H1 (cell line): ENCODE data around the gene SGCD. TPM values are rescaled to one million over a fixed set of nuclear protein-coding genes. Genes with fewer than 3 reads are reported as not detected.

Experiments used
- ATF2 ChIP-seq: IDR thresholded peaks from 2 replicates; pipeline ENCODE4 v1.6.1; 2012; ENCODE audit warnings: low read length, inconsistent platforms
- MAFK ChIP-seq: IDR thresholded peaks from 2 replicates; pipeline ENCODE4 v1.6.1; 2012; ENCODE audit warnings: low read depth, mild to moderate bottlenecking, improper control_type of control experiment, low read length
- RFX5 ChIP-seq: IDR thresholded peaks from 2 replicates; pipeline ENCODE4 v1.6.1; 2011; ENCODE audit warnings: low read depth, low read length, improper control_type of control experiment, borderline replicate concordance
- YY1 ChIP-seq: IDR thresholded peaks from 2 replicates; pipeline ENCODE4 v1.6.1; 2011; ENCODE audit warnings: low read depth, mild to moderate bottlenecking, low read length
- polyA plus RNA-seq, 7 experiments: library from polyadenylated mRNA; depleted of rRNA in 3 of 7; stranded (reverse) in 5 of 7; unstranded in 2 of 7; fragments of >200 nt in 5 of 7; fragments of 200-250 nt in 2 of 7; gene quantifications; 1 replicate in 5 of 7; 2 replicates in 1 of 7; 4 replicates in 1 of 7; pipeline versions ENCODE4 v1.2.1 to v1.2.3, GENCODE V29; 2011 to 2013; ENCODE audit warnings: missing spikeins in 2 of 7, mixed read lengths in 2 of 7
- total RNA-seq: library from RNA; stranded (reverse); fragmentation: NEBNext Ultra II Directional; extraction: Animal tissue kit (Norgen Biotek cat#: 25700); gene quantifications from 2 replicates; pipeline ENCODE4 v1.2.1, GENCODE V29; 2021
- TF ChIP-seq, protein P1 (sequence below): IDR thresholded peaks from 2 replicates; pipeline ENCODE4 v1.6.1; 2012; ENCODE audit warnings: inconsistent platforms

The SGCD gene
- total and polyA plus RNA-seq, 2 of the 8 experiments (the other 6 are each of a cell fraction or from before 2014, with no cell fraction given), result 0.04 to 0.08 TPM

DNA sequence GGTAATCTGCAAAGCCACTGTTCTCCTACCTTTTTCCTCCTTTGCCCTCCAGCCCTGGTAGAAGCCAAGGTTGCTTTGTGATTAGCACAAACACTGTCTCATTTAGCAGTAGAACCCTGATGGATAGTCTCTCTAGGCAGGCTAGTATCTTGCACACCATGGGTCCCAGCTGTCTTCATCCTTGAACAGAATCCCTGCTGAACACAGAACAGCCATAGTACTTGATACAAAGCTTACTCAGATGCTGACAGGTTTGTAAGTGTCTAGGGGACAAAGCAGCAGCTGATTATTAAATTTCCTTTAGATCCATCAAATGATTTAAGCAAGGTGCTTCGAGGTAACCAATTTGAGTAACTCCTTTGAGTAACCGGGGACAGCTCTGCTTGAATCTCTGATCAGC is 359.4 kb downstream of the SGCD start (continued):
- TF ChIP-seq RFX5 (no peak), YY1 (no peak), ATF2 (no peak), MAFK (no peak)
- TF ChIP-seq, protein P1, sequence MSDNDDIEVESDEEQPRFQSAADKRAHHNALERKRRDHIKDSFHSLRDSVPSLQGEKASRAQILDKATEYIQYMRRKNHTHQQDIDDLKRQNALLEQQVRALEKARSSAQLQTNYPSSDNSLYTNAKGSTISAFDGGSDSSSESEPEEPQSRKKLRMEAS, result no peak
